Activated CD4-positive, alpha-beta T cell treated with anti-CD3 and anti-CD28 coated beads for 24 hours (primary cell): ENCODE data around the gene COX10.
A peak's percentile ranks its signal among the peaks of the same experiment; 100 is the strongest.
"Not testable (repeated sequence)": the region's sequence is repeated elsewhere in the genome, so short reads cannot be mapped to it uniquely, and the experiment has no call there.

Experiments
- DNase-seq, 2 donors: peaks; one replicate each; pipeline ENCODE4 v3.0.0-alpha.2; 2020; ENCODE audit warnings: low read depth in 2 of 2

Gene COX10

DNA sequence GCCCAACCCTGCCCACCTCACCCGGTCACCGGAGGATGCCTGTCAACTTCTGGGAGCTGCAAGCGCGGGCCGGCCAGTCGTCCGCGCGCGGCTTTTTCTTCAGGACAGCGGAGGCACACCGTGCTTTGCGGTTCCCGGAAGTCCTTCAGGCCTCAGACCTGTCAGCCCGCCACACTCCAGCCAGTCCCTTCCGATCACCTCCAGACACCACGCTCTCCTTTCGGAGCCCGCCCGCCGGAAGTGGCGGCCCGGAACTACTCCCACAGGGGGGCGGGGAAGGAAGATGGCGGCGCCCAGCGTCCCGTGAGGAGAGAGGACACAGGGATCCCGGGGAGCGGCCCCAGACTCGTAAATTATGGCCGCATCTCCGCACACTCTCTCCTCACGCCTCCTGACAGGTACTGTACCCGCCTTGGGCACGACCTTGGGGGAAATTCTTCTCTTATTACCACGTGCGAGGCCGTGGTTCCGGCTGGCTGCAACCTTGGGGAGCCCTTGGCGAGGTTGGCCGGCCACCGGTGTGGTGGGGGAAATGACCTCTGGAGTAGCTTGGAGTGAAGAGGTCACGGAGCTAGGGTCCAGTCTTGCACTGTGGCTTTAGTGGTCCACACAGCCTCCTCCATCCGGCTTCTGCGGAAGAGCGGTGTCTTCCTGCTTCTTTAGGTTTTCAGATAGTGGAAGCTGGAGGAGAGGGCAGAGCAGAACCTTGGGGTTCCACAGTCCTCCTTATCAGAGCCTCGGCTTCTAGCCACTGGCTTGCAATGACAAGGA, at the start of gene COX10:
Gene COX10, plus strand, starts transcription at position 254 of the 771 bp plus-strand sequence. Its CDS starts 102 bp downstream, at position 356.
- DNase-seq: peak; percentile 70 to 78

DNA sequence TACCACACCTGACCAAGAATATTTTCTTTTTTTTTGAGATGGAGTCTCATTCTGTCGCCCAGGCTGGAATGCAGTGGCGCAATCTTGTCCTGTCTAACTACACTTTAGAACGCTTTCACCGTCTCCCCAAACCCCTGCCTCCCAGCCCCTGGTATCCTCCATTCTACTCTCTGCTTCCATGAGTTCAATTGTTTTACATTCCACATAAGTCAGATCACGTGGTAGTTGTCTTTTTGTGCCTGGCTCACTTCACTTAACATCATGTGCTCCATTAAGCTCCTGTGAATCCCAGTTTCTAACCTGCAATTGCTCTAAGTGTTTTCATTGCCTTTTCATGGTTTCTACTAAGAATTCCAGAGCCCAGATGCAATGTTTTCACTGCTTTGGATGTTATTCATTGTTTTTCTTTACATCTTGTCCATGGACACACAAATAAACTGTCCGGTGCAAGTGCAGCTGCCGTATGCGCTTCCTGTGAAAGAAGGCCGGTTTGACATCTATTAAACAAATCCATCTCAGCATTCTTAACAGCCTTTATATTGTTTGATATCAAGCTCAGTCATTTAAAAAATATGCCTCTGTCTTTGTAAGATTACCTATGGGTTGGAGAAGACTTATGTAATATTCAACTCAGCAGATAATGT, 47.5 kb upstream of the COX10 start:
- not testable (repeated sequence) for DNase-seq

DNA sequence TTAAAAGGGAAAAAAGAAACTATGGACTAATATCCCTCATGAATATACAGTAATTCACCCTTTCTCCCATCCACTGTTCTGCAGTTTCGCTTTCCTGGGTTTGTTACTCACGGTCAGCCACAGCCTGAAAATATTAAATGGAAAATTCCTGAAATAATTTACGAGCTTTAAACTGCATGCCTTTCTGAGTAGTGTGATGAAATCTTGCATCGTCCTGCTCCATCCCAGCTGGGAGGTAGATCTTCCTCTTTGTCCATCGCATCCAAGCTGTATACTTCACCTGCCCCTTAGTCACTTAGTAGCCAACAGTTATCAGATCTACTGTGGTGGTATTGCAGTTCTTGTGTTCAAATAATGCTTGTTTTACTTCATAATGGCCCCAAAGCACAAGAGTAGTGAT, 39.5 kb upstream of the COX10 start:
- not testable (repeated sequence) for DNase-seq

DNA sequence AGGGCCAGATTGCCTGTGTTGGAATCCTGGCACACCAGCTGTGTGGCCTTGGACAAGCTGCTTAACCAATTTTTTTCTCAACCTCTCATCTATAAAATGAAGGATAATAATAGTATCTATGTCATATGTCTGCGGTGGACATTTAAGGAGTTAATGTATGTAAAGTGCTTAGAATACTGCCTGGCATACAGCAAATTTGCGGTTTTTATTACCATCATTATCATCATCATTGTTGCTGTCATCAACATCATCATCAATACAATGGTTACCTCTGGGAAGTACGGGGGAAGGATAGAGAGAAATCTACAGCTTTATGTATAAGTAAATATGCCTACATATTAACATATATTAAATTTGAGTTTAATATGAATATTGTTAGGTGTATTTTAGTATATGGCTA, 37.1 kb upstream of the COX10 start:
- no peak for DNase-seq

DNA sequence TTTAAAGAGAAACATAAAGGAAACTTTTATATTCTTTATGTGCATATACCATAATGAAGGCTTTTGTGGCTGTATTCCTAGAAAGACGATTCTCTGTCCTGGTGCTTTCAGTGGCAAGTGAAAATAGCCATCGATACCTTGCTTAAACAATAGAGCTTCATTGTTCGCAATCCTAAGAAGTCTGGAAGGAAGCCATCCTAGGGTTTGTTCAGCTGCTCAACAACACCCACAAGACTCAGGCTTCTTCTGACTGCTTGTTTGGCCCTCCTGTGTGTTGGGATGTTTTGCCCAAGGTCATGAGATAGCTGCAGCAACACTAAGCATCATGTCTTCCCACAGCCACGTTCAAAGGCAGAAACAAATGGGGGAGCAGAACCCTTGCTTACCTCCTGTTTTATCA, 36.1 kb upstream of the COX10 start:
- DNase-seq: no peak

DNA sequence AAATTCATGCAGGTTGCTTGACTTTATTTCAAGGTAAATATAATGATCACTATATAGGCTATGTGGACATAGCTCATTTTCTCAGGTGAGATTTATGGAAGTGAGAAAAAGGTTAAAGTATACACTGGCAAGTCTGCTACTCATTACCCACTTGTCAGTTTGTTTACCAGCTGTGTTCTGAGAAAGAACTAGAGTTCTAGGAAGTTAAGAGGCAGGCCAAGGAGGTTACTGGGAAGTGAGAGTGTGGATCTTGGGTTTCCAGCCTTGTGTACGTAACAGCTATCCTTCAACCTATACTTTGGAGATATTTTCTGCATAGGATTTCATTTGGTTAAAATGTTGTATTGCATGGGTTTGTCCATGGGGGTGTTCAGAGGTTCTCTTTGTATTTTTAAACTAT, 31.9 kb upstream of the COX10 start:
- no peak for DNase-seq

DNA sequence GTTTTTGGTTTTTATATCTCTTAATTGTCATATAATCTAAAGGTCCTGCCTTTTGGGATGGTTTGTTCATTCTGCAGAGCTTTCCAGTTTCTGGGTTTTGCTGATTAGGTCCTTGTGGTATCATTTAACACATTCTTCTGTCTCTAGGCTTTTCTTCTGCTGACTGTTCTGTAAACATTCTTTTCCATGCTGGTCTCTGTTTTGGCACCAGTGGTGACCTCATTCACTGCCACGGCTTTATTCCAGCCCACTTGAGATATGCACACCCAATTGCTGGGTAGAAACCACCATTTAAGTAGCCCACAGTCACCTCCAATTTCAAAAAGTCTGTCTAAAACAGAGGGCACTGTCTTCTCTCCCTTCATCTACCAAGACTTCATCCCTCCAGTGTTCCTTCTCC, 31.1 kb upstream of the COX10 start:
- no peak for DNase-seq

DNA sequence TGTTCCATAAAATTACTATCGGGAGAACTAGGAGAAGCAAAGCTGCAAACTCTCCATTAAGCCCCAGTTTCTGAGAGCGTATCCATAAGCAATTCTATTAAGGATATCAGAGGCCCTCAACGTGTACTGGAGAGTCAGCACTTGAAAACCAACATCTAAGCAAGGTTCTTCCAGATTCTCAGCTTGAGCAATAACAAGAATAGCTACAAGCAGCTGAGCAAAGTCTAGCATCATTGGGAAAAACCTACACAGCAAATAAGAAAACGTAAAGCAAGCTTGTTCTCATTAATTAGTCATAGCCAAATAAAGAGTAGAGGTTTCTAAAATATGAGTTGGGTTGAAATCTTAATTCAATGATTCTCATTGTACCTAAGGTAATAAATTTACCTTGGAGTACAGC, 26.9 kb upstream of the COX10 start:
- no peak for DNase-seq

DNA sequence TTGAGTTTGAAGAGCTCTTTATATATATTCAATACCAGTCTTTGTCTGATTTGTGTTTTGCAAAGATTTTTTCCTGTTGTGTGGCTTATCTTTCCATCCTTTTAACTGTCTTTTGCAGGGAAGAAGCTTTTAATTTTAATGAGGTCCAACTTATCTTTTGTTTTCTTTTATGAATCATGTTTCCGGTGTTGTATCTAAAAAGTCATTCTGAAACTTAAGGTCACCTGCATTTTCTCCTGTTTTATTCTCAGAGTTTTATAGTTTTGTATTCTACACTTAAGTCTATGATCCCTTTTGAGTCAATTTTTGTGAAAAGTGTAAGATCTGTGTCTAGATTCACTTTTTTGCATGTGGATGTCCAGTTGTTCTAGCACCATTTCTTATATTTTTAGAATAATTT, 24.6 kb upstream of the COX10 start:
- no peak for DNase-seq

DNA sequence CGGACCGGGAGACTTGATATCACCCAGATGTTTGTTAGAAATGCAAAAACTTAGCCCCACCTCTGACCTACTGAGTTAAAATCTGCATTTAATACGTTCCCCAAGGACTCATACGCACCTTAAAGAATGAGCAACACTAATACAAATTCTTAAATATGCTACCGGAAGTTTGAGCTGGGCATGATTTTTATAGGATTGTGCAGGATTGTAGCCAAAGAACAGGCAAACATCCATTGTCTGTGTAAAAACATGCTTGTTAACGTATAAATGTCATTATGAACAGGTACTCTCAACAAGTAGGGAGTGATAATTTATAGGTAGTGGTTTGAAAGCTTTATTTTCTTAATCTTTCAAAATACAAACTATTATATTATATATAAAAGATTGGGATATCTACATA, 22.3 kb upstream of the COX10 start:
- no peak for DNase-seq

DNA sequence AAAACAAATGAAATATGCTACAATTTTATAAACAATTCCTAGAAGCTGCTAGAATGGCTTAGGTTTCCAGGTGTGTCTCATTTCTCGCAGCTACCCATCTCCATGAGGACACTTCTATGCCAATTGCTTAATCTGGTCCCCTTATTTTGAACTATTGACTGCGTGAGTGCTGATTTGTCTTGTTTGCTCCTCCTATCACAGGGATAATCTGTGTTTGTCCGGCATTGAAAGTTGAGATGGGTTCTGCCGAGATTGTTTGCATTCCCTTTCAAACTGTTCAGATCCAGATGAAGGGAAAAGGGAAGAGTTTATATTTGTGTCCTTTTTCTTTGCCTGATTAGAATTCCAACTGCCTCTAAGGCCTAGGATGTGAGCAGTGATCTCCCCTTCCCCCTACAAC, 21.7 kb upstream of the COX10 start:
- DNase-seq: no peak

DNA sequence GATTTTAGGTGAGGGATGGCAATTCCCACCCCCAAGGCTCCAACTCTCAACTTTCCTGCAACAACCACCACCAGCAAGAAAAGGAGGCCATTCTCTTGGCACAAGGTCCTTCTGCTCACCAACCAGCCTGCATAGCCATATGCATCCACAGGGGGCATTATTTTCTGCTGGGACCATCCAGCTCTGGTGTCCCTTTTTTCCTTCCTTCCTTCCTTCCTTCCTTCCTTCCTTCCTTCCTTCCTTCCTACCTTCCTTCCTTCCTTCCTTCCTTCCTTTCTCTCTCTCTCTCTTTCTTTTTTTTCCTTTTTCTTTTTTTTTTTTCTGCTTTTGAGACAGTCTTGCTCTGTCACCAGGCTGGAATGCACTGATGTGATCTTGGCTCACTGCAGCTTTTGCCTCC, 21.1 kb upstream of the COX10 start:
- no peak for DNase-seq

DNA sequence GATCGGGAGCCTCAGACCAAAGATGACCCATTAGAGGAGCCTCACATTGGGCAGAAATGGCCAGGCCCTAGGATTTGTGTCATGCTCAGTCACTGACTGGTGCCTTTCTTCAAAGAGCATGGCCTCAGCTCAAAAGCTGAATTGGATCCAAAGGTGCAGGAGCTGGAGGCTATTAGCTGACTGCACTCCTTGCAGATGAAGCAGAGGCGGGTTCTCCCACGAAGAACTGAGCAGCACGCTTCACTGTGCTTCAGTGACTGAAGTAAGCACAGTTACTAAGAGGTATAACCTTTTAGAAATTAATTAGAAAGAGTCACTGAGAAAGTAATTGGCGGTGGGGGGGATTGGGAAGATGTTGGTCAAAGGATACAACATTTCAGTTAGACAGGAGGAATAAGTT, 18.7 kb upstream of the COX10 start:
- no peak for DNase-seq

DNA sequence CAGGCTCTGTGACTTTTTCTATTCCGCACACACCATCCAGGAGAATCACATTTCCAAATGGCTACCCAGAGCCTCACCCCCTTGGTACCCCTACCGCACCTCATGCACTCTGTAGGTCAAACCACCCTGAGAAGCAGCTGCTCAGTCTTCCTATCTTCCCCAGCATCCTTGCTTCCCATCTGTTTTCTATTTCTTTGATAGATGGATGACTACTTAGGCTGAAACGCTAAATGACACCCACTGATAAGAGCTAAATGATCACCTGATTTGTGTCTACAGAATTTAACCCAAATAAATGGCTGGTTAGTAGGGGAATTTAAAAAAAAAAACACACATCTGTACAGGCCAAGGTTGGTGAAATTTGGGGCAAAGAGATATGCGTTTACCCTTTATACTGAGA, 17.6 kb upstream of the COX10 start:
- DNase-seq: no peak

DNA sequence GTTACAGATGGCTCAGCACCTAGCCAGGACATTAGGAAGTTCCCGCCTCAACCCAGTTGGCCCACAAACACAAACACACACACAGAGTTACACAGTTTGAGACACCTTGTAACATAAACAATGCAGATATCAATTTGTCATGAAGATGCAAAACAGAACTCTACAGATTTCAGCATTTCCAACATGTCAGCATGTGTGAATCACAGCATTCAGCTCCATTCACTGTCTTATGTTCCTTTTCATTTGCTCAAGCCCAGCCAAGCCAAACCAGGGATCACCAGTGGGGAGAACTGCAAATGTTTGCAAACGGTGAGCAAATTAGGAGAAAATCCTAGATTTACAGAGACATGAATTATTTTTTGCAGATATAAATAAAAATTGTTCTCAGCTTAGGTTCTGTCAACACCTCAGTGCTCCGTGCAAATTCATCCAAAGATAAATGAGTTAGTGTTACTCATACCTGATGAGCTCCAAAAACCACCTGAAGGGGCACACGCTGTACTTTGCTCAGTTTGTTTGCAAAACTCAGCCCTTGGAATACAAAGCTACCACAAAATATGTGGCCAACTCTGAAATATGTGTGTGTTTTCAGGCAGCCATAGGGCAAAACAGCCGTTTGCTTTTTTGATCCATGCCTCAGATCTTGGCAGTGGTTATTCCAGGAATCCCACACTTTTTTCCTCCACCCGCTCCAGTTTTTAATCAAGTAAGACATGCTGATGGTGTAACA, 16.3 kb upstream of the COX10 start:
- no peak for DNase-seq

DNA sequence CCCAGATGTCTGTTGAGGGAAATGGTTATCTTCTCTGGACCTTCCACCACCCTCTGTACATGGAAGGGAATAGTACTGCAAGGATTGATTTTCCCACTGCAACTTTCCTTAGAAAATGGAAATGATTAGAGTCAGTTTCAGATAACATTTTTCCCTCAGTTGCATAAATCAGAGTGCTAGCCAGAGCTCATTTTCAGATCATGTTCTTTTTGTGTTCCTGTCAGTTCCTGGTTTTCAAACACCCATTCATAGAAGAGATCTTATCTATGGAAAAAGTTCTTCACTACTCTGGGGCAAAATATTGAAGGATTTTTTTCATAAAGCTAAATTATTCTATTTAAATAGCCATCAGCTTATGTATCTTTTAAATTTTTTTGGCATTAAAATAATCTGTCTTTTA, 11.7 kb upstream of the COX10 start:
- DNase-seq: no peak

DNA sequence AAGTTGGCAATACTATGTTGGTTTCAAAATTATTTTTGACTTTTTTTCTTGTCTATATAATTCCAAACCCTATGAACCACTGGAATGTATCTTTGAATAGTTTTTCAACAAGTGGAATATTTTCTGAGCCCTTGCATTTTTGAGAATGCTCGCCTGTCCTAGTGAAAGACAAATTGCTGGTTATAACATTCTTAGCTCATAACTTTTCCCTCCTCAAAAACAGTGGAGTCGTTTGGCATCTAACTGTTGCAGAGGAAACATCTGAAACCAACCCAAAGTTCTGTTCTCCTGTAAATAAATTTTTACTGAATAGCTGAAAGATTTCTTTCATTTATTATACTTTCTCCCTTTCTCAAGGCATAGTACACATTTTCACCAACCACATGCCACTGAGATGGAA, 11.3 kb upstream of the COX10 start:
- no peak for DNase-seq

DNA sequence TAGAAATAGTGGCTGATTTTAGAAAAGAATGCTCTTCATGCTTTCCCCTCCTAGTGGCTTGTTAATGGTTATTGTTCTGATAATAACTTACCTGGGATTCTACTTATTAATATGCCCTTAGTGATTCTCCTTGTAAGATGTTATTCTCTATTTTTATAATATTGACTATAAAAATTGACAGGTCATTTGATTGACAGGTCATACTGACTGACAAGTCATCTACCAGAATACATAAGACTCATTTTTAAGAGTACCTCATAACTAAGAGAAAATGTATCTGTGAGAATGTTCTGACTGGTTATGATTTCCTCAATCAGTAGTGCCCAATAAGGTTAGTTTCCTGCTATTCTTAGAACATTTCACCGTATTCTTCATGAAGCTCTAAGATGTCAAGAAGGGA, 8.6 kb upstream of the COX10 start:
- DNase-seq: no peak

DNA sequence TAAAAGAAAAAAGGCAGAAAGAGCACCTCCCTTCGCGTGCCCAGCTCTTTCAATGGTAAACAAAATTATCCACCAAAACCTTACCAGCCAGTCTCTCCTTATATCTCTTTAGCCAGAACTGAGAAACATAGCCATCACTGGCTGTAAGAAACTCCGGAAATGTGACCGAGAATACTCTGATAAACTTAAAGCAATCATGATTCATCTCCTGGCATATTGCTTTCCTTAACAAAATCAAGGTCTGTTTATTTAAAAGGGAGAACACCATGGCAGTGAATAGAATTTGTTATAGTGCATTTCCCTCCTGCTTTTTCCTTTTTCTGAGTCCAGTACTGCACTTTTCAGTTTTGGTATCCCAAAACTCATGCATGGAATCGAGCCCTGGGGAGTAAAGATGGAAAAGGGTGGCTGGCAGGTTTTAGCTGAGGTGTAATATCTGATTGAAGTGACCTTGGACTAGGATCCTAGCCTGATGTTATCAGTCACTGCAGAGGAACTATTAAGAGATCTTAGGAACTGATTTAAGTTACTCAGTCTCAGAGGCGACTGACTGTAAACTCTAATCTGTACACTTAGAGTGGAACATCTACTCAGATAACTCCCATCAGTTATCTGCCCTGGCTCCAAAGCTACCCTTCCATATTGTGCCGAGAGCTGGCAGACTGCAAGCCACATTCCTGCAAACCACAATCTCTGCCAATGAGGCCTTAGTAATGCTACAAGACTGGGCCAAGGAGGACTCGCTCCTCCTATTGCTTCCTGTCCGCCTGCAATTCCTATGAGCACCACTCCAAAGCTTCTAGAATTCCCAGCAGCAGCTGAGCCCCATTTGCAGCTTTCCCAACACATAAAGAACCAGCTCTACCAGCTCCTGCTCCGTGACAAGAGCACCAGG, 7.4 kb upstream of the COX10 start:
- DNase-seq: no peak

DNA sequence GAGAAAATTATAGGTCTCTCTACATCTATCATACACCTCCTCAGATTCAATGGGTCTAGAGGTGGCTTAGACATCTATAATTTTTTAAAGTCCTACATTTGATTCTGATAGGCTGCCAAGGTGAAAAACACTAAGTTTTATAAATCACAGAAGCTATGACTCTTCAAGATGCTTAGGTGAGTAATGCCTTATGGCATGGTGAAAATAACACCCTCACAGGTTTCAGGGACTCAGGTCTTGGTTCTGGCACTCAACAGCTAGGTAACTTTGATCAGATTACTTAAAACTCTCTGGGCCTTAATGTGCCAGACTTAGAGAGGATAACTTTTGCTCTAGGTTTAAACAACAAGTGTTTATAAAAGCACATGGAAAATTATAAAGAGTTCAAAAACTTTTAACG, 2.0 kb upstream of the COX10 start:
- DNase-seq: no peak

DNA sequence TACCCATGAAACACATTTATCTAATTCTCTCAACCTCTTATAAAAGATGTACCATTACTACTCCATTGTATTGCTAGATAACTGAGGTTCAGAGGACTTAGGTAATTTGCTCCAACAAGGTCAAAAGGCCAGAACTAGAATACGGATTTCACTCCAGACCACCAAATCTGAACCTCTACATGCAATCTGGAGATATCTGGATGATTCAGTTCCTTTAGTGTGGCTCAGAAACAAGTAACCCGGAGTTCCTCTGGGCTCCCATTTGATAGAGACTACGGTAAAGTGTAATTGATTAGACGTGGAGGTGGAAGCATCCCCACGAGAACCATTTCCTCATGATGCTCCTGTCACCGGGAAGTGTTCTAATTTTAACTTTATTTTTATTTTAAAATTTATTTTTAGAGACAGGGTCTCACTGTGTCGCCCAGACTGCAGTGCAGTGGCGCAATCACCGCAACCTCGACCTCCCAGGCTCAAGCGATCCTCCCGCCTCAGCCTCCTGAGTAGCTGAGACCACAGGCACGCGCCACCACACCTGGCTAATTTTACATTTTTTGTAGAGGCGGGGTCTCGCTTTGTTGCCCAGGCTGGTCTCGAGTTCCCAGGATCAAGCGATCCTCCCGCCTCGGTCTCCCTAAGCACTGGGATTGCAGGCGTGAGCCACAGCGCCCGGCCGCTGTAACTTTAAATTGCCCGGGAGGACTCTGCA, 608 bp upstream of the COX10 start:
- DNase-seq: no peak
